Muscle of leg (tissue), 16 donors: Measurements from ENCODE around the gene LIX1. TPM values are rescaled to one million over a fixed set of nuclear protein-coding genes. Genes with fewer than 3 reads are reported as not detected.
"Not testable (repeated sequence)": the region's sequence is repeated elsewhere in the genome, so short reads cannot be mapped to it uniquely, and the experiment has no call there.

ENCODE experiments used
- DNase-seq: peaks from one replicate; pipeline ENCODE4 v3.0.0; 2013
- H3K27ac ChIP-seq: one replicate; pipeline ENCODE4 v1.5.1; 2013; ENCODE audit warnings: mild to moderate bottlenecking, low read length, control low read depth
- H3K27me3 ChIP-seq: one replicate; pipeline ENCODE4 v1.6.1; 2013; ENCODE audit warnings: low read length; ENCODE audit not compliant: control insufficient read depth, insufficient read depth
- H3K36me3 ChIP-seq: one replicate; pipeline ENCODE4 v1.6.1; 2013; ENCODE audit warnings: low read length; ENCODE audit not compliant: control insufficient read depth, insufficient read depth
- H3K4me1 ChIP-seq: one replicate; pipeline ENCODE4 v1.6.1; 2013; ENCODE audit warnings: low read length; ENCODE audit not compliant: control insufficient read depth, insufficient read depth
- H3K4me3 ChIP-seq: one replicate; pipeline ENCODE4 v1.5.1; 2013; ENCODE audit warnings: low read length, control low read depth
- H3K9me3 ChIP-seq: replicated peaks from 2 replicates; pipeline ENCODE4 v1.6.1; 2013; ENCODE audit warnings: low read depth, low read length; ENCODE audit not compliant: control insufficient read depth
- WGBS: methylation state at CpG from one replicate; pipeline ENCODE4 v1.1.5; 2013; ENCODE audit warnings: missing lambda C conversion rate; ENCODE audit not compliant: insufficient coverage; 5-methylcytosine and 5-hydroxymethylcytosine counted together
- long read RNA-seq, 11 donors: transcript quantifications; one replicate each; lab custom pipeline, GENCODE V29; 2026
- polyA plus RNA-seq, 8 donors: library from polyadenylated mRNA; unstranded; fragments of 120-200 nt; gene quantifications; one replicate each; pipeline versions ENCODE4 v1.2.1 to v1.2.3, GENCODE V29; 2013; ENCODE audit warnings: inconsistent platforms in 1 of 8, low replicate concordance in 1 of 8; ENCODE audit not compliant: insufficient read length in 8 of 8, insufficient read depth in 1 of 8
- total RNA-seq: library from RNA; stranded (reverse); fragments of 120-200 nt; gene quantifications from one replicate; pipeline ENCODE4 v1.2.4, GENCODE V29; 2013

The LIX1 gene
- 5.3 TPM for total RNA-seq
- polyA plus RNA-seq, result 1 to 10 TPM; 5.1 to 9.5 (median 7.0) TPM
- long read RNA-seq, donor 1, full-length matches to known transcripts, result 3 of 3 reads
- long read RNA-seq, donor 1, partial matches to known transcripts, result 0 of 3 reads
- long read RNA-seq, donor 1, other reads (novel, unspliced or antisense), result 0 of 3 reads
- long read RNA-seq, donor 2, full-length matches to known transcripts, result 1 of 1 reads
- long read RNA-seq, donor 2, partial matches to known transcripts, result 0 of 1 reads
- long read RNA-seq, donor 2, other reads (novel, unspliced or antisense), result 0 of 1 reads
- long read RNA-seq, donor 3, result 0 reads
- long read RNA-seq, donor 4, full-length matches to known transcripts, result 3 of 3 reads
- long read RNA-seq, donor 4, partial matches to known transcripts, result 0 of 3 reads
- long read RNA-seq, donor 4, other reads (novel, unspliced or antisense), result 0 of 3 reads
- long read RNA-seq, donor 5, full-length matches to known transcripts, result 7 of 7 reads
- long read RNA-seq, donor 5, partial matches to known transcripts, result 0 of 7 reads
- long read RNA-seq, donor 5, other reads (novel, unspliced or antisense), result 0 of 7 reads
- long read RNA-seq, donor 6, full-length matches to known transcripts, result 7 of 7 reads
- long read RNA-seq, donor 6, partial matches to known transcripts, result 0 of 7 reads
- long read RNA-seq, donor 6, other reads (novel, unspliced or antisense), result 0 of 7 reads
- long read RNA-seq, donor 7, full-length matches to known transcripts, result 5 of 5 reads
- long read RNA-seq, donor 7, partial matches to known transcripts, result 0 of 5 reads
- long read RNA-seq, donor 7, other reads (novel, unspliced or antisense), result 0 of 5 reads
- long read RNA-seq, donor 8, full-length matches to known transcripts, result 7 of 7 reads
- long read RNA-seq, donor 8, partial matches to known transcripts, result 0 of 7 reads
- long read RNA-seq, donor 8, other reads (novel, unspliced or antisense), result 0 of 7 reads
- long read RNA-seq, donor 9, full-length matches to known transcripts, result 2 of 2 reads
- long read RNA-seq, donor 9, partial matches to known transcripts, result 0 of 2 reads
- long read RNA-seq, donor 9, other reads (novel, unspliced or antisense), result 0 of 2 reads
- long read RNA-seq, donor 10, full-length matches to known transcripts, result 6 of 6 reads
- long read RNA-seq, donor 10, partial matches to known transcripts, result 0 of 6 reads
- long read RNA-seq, donor 10, other reads (novel, unspliced or antisense), result 0 of 6 reads
- long read RNA-seq, donor 11, full-length matches to known transcripts, result 4 of 4 reads
- long read RNA-seq, donor 11, partial matches to known transcripts, result 0 of 4 reads
- long read RNA-seq, donor 11, other reads (novel, unspliced or antisense), result 0 of 4 reads

GRCh38 chr5:97142521-97143254, at the start of gene LIX1:
Gene LIX1, minus strand, starts transcription at chr5:97142611. Its CDS starts 35 bp downstream, at chr5:97142576.
- peak; percentile 74 for DNase-seq

GRCh38 chr5:97191893-97192292, 49.5 kb upstream of the LIX1 start:
- no CpG with 5 or more reads among the region's 2 CpGs for WGBS
- peaks cover 8% of the 10 kb centered on the region for H3K9me3 ChIP-seq
- no peak for DNase-seq
- no peak overlapping the region for H3K27ac ChIP-seq
- no peak overlapping the region for H3K4me3 ChIP-seq
- no peaks in the 10 kb centered on the region for H3K36me3 ChIP-seq
- no peaks in the 10 kb centered on the region for H3K27me3 ChIP-seq
- H3K4me1 ChIP-seq, result peaks cover 2% of the 10 kb centered on the region

More at GRCh38 chr5:97142521-97143254, at the start of gene LIX1:
- Histone ChIP-seq H3K4me1 (peaks cover 7% of the 10 kb centered on the region), H3K27me3 (no peaks in the 10 kb centered on the region), H3K4me3 (peak within 1 kb of the TSS; percentile 38), H3K27ac (peak within 1 kb of the TSS; percentile 56), H3K9me3 (no peaks in the 10 kb centered on the region), H3K36me3 (no peaks in the 10 kb centered on the region)
- no CpG with 5 or more reads among the region's 6 CpGs for WGBS

- DNase-seq, H3K27ac ChIP-seq, H3K36me3 ChIP-seq, H3K4me1 ChIP-seq, H3K27me3 ChIP-seq, H3K9me3 ChIP-seq, H3K4me3 ChIP-seq: not testable (repeated sequence)
- no CpG with 5 or more reads among the region's 1 CpG for WGBS
Measured at GRCh38 chr5:97189523-97189922, 47.1 kb upstream of the LIX1 start.

GRCh38 chr5:97183930-97184213, 41.5 kb upstream of the LIX1 start:
- Histone ChIP-seq H3K27me3 (no peaks in the 10 kb centered on the region), H3K27ac (peak overlapping the region; percentile 99), H3K9me3 (no peaks in the 10 kb centered on the region), H3K36me3 (peaks cover 3% of the 10 kb centered on the region), H3K4me3 (peak overlapping the region; percentile 96), H3K4me1 (peaks cover 8% of the 10 kb centered on the region)
- no peak for DNase-seq
- WGBS, result 30% methylated on average over 2 of the region's 6 CpGs

- Histone ChIP-seq H3K27ac (peak within 1 kb of the TSS; percentile 99), H3K36me3 (peaks cover 8% of the 10 kb centered on the region), H3K4me1 (peaks cover 8% of the 10 kb centered on the region), H3K9me3 (no peaks in the 10 kb centered on the region), H3K4me3 (peak within 1 kb of the TSS; percentile 96), H3K27me3 (no peaks in the 10 kb centered on the region)
- peak; percentile 98 for DNase-seq
- 0% methylated on average over 15 of the region's 44 CpGs for WGBS
Measured at GRCh38 chr5:97183100-97183929, 40.9 kb upstream of the LIX1 start, which contains the start of gene RIOK2. Gene RIOK2, minus strand, starts transcription at chr5:97183247. Its CDS starts 56 bp downstream, at chr5:97183191.

GRCh38 chr5:97182571-97183099, 40.2 kb upstream of the LIX1 start:
- Histone ChIP-seq H3K4me1 (peaks cover 8% of the 10 kb centered on the region), H3K36me3 (peaks cover 11% of the 10 kb centered on the region), H3K9me3 (no peaks in the 10 kb centered on the region), H3K27ac (peak overlapping the region; percentile 99), H3K27me3 (no peaks in the 10 kb centered on the region), H3K4me3 (peak overlapping the region; percentile 96)
- 0% methylated on average over 2 of the region's 12 CpGs for WGBS
- no peak for DNase-seq

- Histone ChIP-seq H3K4me1 (peaks cover 8% of the 10 kb centered on the region), H3K4me3 (peak overlapping the region; percentile 96), H3K9me3 (no peaks in the 10 kb centered on the region), H3K36me3 (peaks cover 11% of the 10 kb centered on the region), H3K27me3 (no peaks in the 10 kb centered on the region), H3K27ac (peak overlapping the region; percentile 99)
- peak; percentile 16 for DNase-seq
- WGBS, result 71% methylated on average over 1 of the region's 4 CpGs
Measured at GRCh38 chr5:97181856-97182545, 39.6 kb upstream of the LIX1 start.

GRCh38 chr5:97179457-97179856, 37.0 kb upstream of the LIX1 start:
- H3K27ac ChIP-seq, H3K9me3 ChIP-seq, DNase-seq, H3K4me3 ChIP-seq, H3K27me3 ChIP-seq, H3K4me1 ChIP-seq: not testable (repeated sequence)
- no CpG with 5 or more reads among the region's 3 CpGs for WGBS
- peaks cover 22% of the 10 kb centered on the region for H3K36me3 ChIP-seq
